Osteoblast (primary cell): Measurements from ENCODE around the gene CRIP2. TPM values are rescaled to one million over a fixed set of nuclear protein-coding genes. Genes with fewer than 3 reads are reported as not detected.

ENCODE experiments used
- DNase-seq: peaks from one replicate; pipeline ENCODE4 v3.0.0; 2011; ENCODE audit warnings: low spot score, mixed read lengths; ENCODE audit not compliant: insufficient read length; ENCODE audit errors: missing footprints
- H2AFZ ChIP-seq: 2 replicates; pipeline ENCODE4 v1.6.0; 2011; ENCODE audit warnings: mild to moderate bottlenecking, low read length
- H3K27ac ChIP-seq: 2 replicates; pipeline ENCODE4 v1.5.1; 2011; ENCODE audit warnings: mild to moderate bottlenecking, low read depth, low read length, moderate library complexity
- H3K27me3 ChIP-seq: 2 replicates; pipeline ENCODE4 v1.6.0; 2012; ENCODE audit warnings: mild to moderate bottlenecking, control low read depth, inconsistent platforms, low read length, moderate library complexity; ENCODE audit not compliant: insufficient read depth
- H3K36me3 ChIP-seq: 2 replicates; pipeline ENCODE4 v1.5.1; 2011; ENCODE audit warnings: mild to moderate bottlenecking, low read length, control low read depth, moderate library complexity; ENCODE audit not compliant: insufficient read depth
- H3K4me1 ChIP-seq: 2 replicates; pipeline ENCODE4 v1.5.1; 2011; ENCODE audit warnings: mild to moderate bottlenecking, low read length, control low read depth, moderate library complexity; ENCODE audit not compliant: insufficient read depth
- H3K4me2 ChIP-seq: 2 replicates; pipeline ENCODE4 v1.6.0; 2011; ENCODE audit warnings: mild to moderate bottlenecking, low read length; ENCODE audit not compliant: insufficient read depth
- H3K4me3 ChIP-seq: fragments of 200-600 bp; sonication (generic); 3 replicates; pipeline ENCODE4 v1.5.1; 2012; ENCODE audit warnings: mild to moderate bottlenecking, low read length, inconsistent platforms; ENCODE audit not compliant: insufficient read depth
- H3K79me2 ChIP-seq: 2 replicates; pipeline ENCODE4 v1.6.0; 2012; ENCODE audit warnings: mild to moderate bottlenecking, low read length, control low read depth, inconsistent platforms; ENCODE audit not compliant: insufficient read depth
- H3K9me3 ChIP-seq: 2 replicates; pipeline ENCODE4 v1.5.1; 2011; ENCODE audit warnings: low read depth, low read length, control low read depth
- H4K20me1 ChIP-seq: 2 replicates; pipeline ENCODE4 v1.6.0; 2012; ENCODE audit warnings: mild to moderate bottlenecking, low read length, control low read depth; ENCODE audit not compliant: insufficient read depth
- CTCF ChIP-seq: IDR thresholded peaks from 2 replicates; pipeline ENCODE4 v1.5.1; 2011; ENCODE audit warnings: mild to moderate bottlenecking, low read depth, low read length, moderate library complexity; ENCODE audit errors: extremely low read depth
- total RNA-seq: library from RNA; depleted of rRNA; stranded (reverse); fragments of >200 nt; gene quantifications from 2 replicates; pipeline ENCODE4 v1.2.3, GENCODE V29; 2012

The CRIP2 gene
- total RNA-seq, 1 donor, result 43.8 TPM

GRCh38 chr14:105488781-105489541 is 14.3 kb downstream of the CRIP2 start:
- no peaks in the 10 kb centered on the region for H3K79me2 ChIP-seq
- TF ChIP-seq CTCF, result no peak
- no peaks in the 10 kb centered on the region for H3K36me3 ChIP-seq
- H4K20me1 ChIP-seq, result peaks cover 2% of the 10 kb centered on the region
- no peak overlapping the region for H3K4me2 ChIP-seq
- peaks cover 22% of the 10 kb centered on the region for H3K27me3 ChIP-seq
- peaks cover 3% of the 10 kb centered on the region for H3K4me1 ChIP-seq
- H2AFZ ChIP-seq, result no peak overlapping the region
- H3K4me3 ChIP-seq, result no peak overlapping the region
- no peak overlapping the region for H3K27ac ChIP-seq
- H3K9me3 ChIP-seq, result no peaks in the 10 kb centered on the region
- DNase-seq, result no peak

DNA sequence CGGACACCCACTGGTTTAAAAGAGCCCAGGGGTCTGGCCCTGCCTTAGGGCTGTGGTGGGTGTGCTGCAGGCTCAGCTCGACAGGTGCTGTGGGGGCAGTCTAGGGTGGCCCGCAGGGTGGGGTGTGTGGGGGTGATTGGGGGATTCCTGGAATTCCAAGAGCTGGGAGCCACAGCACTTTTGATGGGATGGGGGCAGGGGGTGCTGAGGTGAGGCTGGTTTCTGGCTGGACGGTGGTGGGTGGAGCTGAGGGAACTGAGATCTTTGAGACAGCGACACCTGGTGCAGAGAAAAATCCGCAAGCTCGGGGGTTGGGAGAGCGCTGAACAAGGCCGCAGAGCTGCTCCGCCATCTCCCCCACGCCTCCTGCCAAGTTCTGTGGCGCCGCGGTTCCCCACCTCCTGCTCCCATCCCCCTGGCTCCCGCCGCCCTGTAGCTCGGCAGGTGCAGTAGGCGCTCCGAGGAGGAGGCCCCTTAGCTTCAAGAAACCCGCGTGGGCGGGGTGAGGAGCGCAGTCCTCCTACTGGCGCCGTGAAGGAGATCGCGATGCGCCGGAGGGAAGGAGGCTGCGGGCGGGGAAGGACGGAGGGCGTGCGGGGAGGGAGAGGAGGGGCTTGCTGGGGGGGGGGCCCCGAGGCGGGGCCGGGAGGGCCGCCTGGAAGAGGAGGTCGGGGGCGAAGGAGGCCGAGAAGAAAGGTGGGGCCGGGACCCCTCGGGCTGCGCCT is 15.1 kb downstream of the CRIP2 start:
- Histone ChIP-seq H4K20me1 (peaks cover 2% of the 10 kb centered on the region), H2AFZ (peak overlapping the region; percentile 80), H3K4me3 (peak overlapping the region; percentile 73), H3K36me3 (no peaks in the 10 kb centered on the region), H3K79me2 (no peaks in the 10 kb centered on the region), H3K27me3 (peaks cover 22% of the 10 kb centered on the region), H3K4me2 (peak overlapping the region; percentile 88), H3K27ac (peak overlapping the region; percentile 65), H3K9me3 (no peaks in the 10 kb centered on the region), H3K4me1 (peaks cover 3% of the 10 kb centered on the region)
- peak; percentile 97 for DNase-seq
- TF ChIP-seq CTCF, result peak; percentile 57

DNA sequence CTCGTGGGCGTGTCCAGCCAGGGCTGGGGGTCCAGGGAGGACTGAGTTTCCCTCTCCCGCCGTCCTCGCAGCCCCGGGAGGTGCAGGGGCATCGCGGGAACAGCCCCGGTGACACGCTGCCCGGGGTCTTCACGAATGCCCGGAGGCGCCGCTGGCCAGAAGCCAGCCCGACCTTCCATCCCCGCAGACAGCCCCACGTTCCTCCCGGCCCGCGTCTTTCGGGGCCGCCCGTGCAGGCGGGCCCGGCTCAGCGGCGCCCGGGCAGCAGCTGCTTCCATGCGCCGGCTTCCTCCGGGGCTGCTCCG is 15.6 kb downstream of the CRIP2 start:
- peaks cover 3% of the 10 kb centered on the region for H3K4me1 ChIP-seq
- peak overlapping the region; percentile 65 for H3K27ac ChIP-seq
- no peaks in the 10 kb centered on the region for H3K9me3 ChIP-seq
- H3K27me3 ChIP-seq, result peaks cover 22% of the 10 kb centered on the region
- peak overlapping the region; percentile 73 for H3K4me3 ChIP-seq
- peak overlapping the region; percentile 88 for H3K4me2 ChIP-seq
- no peaks in the 10 kb centered on the region for H3K36me3 ChIP-seq
- peaks cover 2% of the 10 kb centered on the region for H4K20me1 ChIP-seq
- no peak for TF ChIP-seq CTCF
- H3K79me2 ChIP-seq, result no peaks in the 10 kb centered on the region
- no peak for DNase-seq
- H2AFZ ChIP-seq, result peak overlapping the region; percentile 54
